ENCODE measurements around the gene ATP8A2.
"Not testable (repeated sequence)": the region's sequence is repeated elsewhere in the genome, so short reads cannot be mapped to it uniquely, and the experiment has no call there.

Gene ATP8A2

GRCh38 chr13:25570185-25570584, 198.4 kb downstream of the ATP8A2 start:
- DNase-seq, result no peak

DNA sequence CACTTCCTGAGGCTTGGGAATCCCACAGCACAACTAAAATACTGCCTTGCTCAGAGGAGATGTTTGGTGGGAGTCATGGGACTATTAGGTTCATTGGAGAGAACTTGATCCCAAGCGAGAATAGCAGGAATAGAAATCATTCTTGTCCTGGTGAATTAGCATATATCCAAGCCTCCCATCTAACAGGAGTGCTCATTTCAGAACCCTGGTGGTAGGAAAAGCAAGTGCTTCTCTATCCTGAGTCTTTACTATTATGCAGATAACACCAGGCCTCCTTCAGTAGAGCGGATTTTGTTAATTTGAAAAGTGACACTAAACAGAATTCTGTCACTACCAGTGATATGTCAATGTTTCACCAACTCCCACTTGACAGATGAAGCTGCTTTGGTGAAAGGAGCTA, 199.5 kb downstream of the ATP8A2 start:
- no peak for DNase-seq

GRCh38 chr13:25572171-25572570, 200.4 kb downstream of the ATP8A2 start:
- DNase-seq, result not testable (repeated sequence)

DNA sequence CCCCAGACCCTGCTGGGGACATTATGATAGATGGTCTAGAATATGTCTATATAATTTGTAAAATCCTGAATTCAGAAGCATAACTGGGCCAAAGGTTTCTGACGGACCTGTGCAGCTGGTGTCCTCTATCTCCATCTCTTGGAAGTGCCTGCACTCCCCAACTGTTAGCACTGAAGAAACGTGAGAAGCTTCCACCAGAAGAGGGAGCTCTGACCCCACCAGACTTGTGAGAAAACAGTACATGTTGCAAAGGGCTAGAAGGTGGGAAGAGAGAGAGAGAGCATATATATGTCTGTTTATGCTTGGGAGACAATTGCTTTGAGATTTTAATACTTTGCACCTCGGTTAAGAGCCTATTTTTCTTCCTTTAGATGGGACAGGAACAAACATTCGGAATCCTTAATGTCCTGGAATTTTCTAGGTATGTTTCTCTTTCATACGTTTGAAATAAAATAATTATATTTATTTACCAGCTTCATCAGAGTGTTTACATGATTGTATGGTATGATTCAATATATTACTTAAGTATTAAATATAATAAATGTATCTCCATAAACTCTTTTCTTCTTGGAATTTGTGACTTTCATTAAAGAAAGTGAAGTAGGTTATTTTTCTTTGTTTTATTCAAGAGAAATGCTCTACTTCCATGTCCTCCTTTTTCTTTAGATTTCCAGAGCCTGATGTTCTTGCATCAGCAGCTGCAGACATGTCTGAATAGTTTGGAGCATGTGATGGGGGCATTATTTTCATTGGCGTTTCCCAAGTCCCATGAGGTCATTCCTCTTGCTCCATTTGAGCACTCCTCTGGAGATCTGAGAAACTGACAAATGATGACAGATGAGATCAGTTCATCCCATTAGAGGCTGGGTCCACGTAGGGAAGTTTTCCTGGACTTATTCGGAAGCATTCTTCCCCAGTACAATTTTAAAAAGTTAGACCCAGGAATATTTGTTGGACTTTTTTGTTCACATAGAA, 202.9 kb downstream of the ATP8A2 start:
- peak; percentile 83 for DNase-seq

DNA sequence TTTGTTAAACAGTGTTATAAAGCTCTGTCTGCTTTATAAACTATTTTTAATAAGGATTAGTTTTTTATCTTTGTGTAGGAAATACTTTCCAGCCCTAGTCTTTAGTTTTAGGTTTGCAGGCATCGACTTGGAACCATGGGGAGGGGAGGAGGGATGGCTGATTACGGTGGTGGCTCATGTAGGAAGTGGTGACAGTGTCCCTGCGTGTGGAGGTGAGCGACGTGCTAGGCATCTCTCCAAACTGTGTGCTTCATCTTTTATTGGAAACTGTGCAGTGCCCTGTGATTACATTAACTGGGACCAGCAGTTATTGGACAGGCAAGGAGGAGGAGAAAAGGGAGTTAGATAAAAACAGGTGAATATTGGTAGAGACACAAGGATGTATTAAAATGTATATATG, 203.8 kb downstream of the ATP8A2 start:
- no peak for DNase-seq

DNA sequence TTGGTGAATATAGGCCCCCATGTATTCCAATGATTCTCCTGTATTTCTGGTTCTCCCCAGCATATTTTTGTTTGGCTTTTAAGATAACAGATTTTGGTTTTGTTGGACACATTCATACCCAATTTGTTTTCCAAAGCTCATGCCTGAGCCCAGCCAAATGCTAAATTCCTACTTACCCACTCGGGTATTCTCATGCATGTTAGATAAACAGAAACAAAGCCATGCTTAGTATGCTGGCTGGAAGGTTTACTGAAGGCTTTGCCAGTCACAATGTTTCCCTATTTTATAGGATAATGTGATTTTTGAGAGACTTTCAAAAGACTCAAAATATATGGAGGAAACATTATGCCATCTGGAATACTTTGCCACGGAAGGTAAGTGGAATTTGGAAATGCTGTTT, 206.8 kb downstream of the ATP8A2 start:
- DNase-seq, result no peak

GRCh38 chr13:25579221-25579620, 207.4 kb downstream of the ATP8A2 start:
- DNase-seq, result no peak

DNA sequence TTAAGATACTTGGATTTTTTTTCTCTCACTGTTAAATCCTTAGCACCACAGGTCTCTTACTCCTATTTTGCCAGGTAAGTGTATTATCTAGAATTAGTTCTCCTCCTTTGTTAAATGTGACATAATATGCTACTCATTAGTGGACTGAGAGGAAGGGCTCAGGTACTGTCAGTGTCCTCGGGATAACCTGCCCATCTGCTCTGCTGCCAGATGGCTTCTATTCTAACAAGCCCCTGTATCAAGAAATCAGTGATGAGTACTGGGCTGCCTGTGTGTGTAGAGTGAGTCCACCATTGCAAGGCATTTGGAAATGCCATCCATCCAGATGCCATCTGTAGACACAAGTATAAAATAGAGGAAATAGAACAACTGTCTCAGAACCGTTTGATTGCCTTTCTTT, 209.6 kb downstream of the ATP8A2 start:
- DNase-seq, result no peak

- no peak for DNase-seq
Observed at GRCh38 chr13:25584087-25584486, 212.3 kb downstream of the ATP8A2 start.

DNA sequence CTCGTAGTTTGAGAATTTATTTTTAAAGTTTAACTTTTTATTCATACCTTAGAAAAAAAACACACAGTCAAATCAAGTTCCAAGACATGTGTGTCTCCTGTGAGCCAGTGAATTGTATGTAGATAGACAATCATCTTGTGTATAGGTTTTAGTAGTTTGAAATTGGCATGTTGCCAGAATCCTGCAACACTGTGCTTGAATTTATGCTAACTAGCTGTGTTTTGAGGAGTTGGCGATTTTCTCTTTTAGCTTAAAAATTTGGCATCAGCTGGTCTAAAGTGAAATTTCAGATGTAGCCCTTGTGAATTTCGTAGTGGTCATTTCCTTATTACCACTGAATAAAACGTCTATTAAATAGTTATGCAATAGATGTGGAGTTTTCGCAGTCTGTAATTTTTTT, 213.2 kb downstream of the ATP8A2 start:
- DNase-seq, result no peak

GRCh38 chr13:25587326-25587980, 215.7 kb downstream of the ATP8A2 start:
- DNase-seq, result no peak

DNA sequence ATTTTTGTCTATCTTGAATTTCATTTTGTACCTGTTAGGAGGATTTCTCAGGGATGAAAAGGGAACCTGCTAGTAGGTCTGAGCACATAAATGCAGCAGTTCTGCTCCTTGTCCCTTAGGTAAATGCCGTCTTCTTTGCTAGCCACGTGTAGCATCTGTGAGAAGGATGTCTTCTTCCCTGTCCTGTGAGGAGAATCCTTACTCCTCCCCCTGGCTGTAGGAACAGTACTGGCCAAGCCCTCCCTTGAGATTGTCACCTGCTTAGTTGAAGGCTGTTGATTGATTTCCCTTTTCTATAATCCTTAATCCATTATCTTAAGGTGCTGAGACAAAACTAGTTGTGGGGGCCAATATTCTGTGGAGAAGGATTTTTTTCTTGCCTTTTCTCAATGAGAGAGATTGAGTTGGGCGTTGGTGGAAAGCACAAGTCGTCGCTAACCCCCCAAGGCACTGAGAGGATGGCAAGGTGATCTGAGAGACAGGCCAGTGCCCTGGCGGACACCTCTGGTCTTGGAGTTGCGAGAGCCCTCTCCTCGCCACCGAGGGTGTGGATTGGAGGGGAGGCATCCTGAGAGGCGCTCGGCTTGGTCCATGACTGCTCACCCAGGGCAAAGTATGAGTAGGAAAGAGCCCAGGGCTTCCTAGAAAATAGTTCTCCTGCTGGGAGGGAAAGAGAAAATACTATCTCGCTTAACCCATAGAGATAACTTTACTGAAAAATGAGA, 216.7 kb downstream of the ATP8A2 start:
- DNase-seq, result no peak

DNA sequence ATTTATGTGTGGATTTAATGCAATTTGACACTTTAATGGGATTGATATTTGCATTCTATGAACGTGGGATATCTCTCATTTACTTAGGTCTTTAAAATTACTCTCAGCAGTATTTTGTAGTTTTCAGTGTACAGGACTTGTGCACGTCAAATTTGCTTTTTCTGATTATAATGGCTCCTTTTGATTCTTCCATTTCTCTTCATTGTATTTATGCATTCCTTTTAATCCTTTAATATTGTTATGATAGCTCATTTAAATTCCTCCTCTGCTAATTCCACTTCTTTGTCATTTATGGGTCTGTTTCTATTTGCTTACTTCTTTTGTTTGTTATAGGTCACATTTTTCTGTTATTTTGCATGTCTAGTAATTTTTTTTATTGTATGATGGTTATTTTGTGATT, 226.6 kb downstream of the ATP8A2 start:
- no peak for DNase-seq

- no peak for DNase-seq
Observed at GRCh38 chr13:25602176-25602575, 230.4 kb downstream of the ATP8A2 start.

- DNase-seq, result no peak
Observed at GRCh38 chr13:25604106-25604505, 232.3 kb downstream of the ATP8A2 start.

GRCh38 chr13:25607096-25607495, 235.3 kb downstream of the ATP8A2 start:
- no peak for DNase-seq

GRCh38 chr13:25608181-25608580, 236.4 kb downstream of the ATP8A2 start:
- DNase-seq, result no peak

DNA sequence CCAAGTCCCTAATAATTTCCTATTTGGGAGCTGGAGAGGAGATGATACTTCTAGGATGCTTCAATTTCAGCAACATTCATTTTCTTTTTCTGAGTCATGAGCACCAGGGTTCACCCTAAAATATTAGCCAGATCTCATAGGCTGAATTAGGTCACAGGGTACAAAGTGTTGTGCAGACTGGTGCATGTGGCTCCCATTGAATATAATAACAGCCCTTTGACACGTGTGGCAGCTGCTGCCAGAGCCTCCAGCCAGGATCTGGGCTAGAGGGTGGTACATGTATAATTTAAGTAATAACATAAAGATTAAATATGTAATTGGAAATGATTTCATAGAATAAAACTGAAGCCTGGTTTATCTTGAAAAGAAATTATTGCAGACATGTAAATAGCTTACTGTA, 244.9 kb downstream of the ATP8A2 start:
- no peak for DNase-seq

GRCh38 chr13:25619897-25620296, 248.1 kb downstream of the ATP8A2 start:
- no peak for DNase-seq

GRCh38 chr13:25625414-25625813, 253.6 kb downstream of the ATP8A2 start:
- DNase-seq, result no peak

- DNase-seq, result no peak
Observed at GRCh38 chr13:25630329-25630900, 258.6 kb downstream of the ATP8A2 start.

DNA sequence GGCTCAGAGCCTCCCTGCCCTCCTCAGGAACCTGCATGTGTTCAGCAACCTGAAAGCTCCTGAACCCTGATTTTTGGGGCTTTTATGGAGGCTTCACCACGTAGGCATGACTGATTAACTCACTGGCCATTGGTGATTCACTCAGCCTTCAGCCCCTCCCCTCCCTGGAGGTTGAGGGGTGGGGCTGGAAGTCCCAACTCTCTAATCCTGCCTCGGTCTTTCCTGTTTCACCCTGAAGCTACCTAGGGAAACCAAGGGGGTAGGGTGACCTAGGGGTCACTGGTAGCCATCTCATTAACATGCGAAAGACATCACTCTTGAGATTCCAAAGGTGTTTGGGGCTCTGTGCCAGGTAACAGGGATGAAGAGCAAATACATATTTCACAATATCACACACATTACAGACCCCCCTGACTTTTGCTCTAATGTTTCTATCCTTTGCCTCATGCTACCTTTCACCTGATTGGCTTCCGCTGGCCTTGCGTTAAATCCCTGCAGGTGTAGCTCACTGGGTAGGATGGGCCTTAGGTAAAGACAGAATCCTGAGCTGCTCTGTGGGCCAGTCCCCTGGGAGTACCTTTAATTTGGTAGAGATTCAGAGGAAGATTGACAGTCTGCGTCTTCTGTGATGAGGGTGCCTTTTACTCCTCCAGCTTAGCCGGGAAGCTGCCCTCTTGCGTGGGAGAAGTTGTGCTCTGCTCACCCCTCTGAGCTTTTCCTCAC, 260.6 kb downstream of the ATP8A2 start:
- no peak for DNase-seq

GRCh38 chr13:25633093-25633492, 261.3 kb downstream of the ATP8A2 start:
- no peak for DNase-seq

Measured in activated CD4-positive, alpha-beta T cell treated with anti-CD3 and anti-CD28 coated beads, Interleukin-2, Interleukin-6, amounts not matched to agents 100 ng/mL and 50 ng/mL, durations not matched to agents 16 hours and 8 hours (primary cell).